Measurements from ENCODE around the gene NRIP3. TPM values are rescaled to one million over a fixed set of nuclear protein-coding genes. Genes with fewer than 3 reads are reported as not detected.
A peak's percentile ranks its signal among the peaks of the same experiment; 100 is the strongest.

The NRIP3 gene
- total and polyA plus RNA-seq, 2 donors (not counting 3 experiments of a cell fraction or from before 2014, with no cell fraction given), result 3.7 to 9.9 TPM

DNA sequence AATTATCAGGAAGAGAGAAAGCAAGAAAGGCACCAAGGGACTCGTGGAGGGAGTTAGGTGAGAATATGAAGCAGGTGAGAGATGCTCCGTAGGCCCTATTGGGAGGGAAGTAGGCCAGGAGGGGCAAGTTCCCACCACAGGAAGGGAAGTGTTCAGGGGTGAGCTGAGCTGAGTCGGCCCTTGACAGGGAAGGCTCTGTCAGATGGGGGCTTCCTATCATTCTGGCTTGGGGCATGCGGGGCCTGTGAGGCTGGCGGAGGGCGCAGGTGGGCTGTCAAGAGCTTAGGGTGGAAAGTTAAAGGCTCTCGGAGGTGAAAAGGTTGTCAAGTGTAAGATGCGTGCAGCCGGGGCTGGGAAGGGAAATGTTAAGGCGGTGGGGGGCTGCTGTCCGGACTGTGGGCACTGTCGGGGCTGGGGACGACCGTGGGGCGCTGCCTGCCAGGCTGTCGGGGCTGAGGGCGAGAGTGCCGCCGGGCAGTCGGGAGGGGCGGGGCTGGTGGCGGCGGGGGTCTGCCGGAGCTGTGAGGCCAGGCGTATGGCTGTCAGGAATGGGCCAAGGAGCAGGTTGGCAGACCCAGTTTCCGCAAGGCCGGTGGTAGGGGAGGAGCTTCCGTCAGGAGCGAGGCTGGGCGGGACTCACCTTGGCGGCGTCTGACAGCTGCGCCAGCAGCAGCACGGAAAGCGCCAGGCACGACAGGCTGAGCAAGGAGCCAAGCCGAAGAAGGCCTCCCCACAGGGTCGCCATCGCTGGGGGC, 40.1 kb downstream of the NRIP3 start:
- DNase-seq (ENCODE audit: low read depth, low spot score), result no peak

More for the DNA sequence above, 40.1 kb downstream of the NRIP3 start:
- Histone ChIP-seq H3K9me3 (replicated peaks; ENCODE audit: control insufficient read depth, insufficient read depth, low read length) (no peaks in the 10 kb centered on the region), H3K9ac (replicated peaks; ENCODE audit: extremely low read depth, insufficient read depth, low read length) (peak overlapping the region; percentile 96), H2AFZ (ENCODE audit: low read depth, low read length) (peak overlapping the region; percentile 96), H3K27me3 (ENCODE audit: control insufficient read depth in 2 of 2, insufficient read depth in 2 of 2, low read length in 2 of 2) (no peaks in the 10 kb centered on the region), H3K4me1 (ENCODE audit: control insufficient read depth, extremely low read depth, insufficient read depth, low read length) (peaks cover 15% of the 10 kb centered on the region), H4K20me1 (replicated peaks; ENCODE audit: control insufficient read depth, extremely low read depth, insufficient read depth, low read length) (no peaks in the 10 kb centered on the region), H3K36me3 (ENCODE audit: control insufficient read depth in 2 of 2, extremely low read depth in 1 of 2, insufficient read depth in 2 of 2, low read length in 2 of 2) (no peaks in the 10 kb centered on the region), H3K27ac (ENCODE audit: insufficient read depth, low read depth, low read length) (peak overlapping the region; percentile 88), H3K4me3 (replicated peaks in 1 of 3; ENCODE audit: insufficient read depth in 1 of 3, low read depth in 1 of 3, low read length in 3 of 3) (peak overlapping the region; percentile 71 to 91 (median 81)), H3K79me2 (ENCODE audit: control insufficient read depth, insufficient read depth, low read length) (peaks cover 27% of the 10 kb centered on the region), H3K9me1 (replicated peaks; ENCODE audit: control insufficient read depth, extremely low read depth, insufficient read depth, low read length) (no peaks in the 10 kb centered on the region), H3K4me2 (ENCODE audit: insufficient read depth, low read length) (peak overlapping the region; percentile 94)
- BruUV-seq (replicated peaks), result no TSS peak
- ChIA-PET CTCF (interaction anchor here (1.0 to 2.7 kb wide), 7 partner anchors 18 to 543 kb away, joined by 3 to 25 read pairs (median 5); no protein-coding TSS in a partner anchor), POLR2A (interaction anchor here (0.6 kb wide), 1 partner anchor 753 kb away, joined by 5 read pairs; no protein-coding TSS in a partner anchor)
- TF ChIP-seq, protein P1, sequence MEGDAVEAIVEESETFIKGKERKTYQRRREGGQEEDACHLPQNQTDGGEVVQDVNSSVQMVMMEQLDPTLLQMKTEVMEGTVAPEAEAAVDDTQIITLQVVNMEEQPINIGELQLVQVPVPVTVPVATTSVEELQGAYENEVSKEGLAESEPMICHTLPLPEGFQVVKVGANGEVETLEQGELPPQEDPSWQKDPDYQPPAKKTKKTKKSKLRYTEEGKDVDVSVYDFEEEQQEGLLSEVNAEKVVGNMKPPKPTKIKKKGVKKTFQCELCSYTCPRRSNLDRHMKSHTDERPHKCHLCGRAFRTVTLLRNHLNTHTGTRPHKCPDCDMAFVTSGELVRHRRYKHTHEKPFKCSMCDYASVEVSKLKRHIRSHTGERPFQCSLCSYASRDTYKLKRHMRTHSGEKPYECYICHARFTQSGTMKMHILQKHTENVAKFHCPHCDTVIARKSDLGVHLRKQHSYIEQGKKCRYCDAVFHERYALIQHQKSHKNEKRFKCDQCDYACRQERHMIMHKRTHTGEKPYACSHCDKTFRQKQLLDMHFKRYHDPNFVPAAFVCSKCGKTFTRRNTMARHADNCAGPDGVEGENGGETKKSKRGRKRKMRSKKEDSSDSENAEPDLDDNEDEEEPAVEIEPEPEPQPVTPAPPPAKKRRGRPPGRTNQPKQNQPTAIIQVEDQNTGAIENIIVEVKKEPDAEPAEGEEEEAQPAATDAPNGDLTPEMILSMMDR (IDR thresholded peaks at IDR 0.05; ENCODE audit: extremely low read depth in 1 of 2, insufficient read depth in 1 of 2, low read depth in 1 of 2, low read length in 2 of 2), result no peak
- TF ChIP-seq, protein P2, sequence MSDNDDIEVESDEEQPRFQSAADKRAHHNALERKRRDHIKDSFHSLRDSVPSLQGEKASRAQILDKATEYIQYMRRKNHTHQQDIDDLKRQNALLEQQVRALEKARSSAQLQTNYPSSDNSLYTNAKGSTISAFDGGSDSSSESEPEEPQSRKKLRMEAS (IDR thresholded peaks at IDR 0.05; ENCODE audit: insufficient read depth, insufficient read length), result no peak
- TF ChIP-seq POLR2AphosphoS5 (IDR thresholded peaks at IDR 0.05; ENCODE audit: insufficient read depth, low read depth, low read length) (no peak), EZH2 (IDR thresholded peaks at IDR 0.05; ENCODE audit: borderline replicate concordance, low read depth, low read length, severe bottlenecking) (no peak)
- dilution Hi-C loops (cut with MboI; ENCODE audit: extremely low pct_ligation_motif_present, low sequenced_read_pairs) (no loop called here), intact Hi-C loops (cut with micrococcal nuclease) (loop anchor here (1.0 to 2.0 kb wide), 3 partner anchors 53 to 281 kb away; partner anchors contain the start of genes AKIP1, RPL27A and TRIM66)
- no peak for FAIRE-seq

Measured in endothelial cell of umbilical vein (primary cell).